ENCODE data around the gene CPEB4.

CPEB4 gene

DNA sequence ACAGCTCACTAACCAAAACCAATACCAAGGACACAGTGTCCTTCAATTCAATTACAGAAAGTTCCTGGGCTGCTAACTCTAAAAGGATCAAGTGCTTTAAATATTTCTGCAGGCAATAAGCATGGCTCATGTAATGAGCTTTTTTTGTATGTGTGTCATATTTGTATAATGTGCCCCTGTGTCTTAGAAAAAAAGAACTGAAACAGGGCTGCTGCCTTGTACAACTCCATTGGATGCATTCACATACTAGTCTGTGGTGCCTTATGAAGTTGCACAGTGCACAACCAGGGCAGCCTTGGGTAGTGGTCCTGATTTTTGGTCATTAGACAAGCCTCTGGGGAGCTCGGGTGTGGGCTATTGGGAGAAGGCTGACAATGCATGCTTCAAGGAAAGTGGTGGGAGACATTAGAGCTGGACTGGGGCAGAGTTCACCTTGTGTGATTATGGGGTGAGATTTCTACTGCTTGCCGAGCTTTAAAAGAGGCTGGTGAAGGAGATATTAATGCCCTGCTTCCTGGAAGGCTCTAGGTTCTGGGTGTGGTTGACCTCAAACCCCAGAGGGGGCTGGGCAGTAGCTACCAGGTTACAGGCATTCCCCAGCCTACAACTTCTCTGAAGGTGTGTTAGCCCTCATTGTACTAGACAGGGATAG is 3.6 kb upstream of the CPEB4 start:
- no peak for DNase-seq (ENCODE audit: low spot score)
- in situ Hi-C loops (cut with MboI; ENCODE audit: low sequenced_read_pairs, unreplicated experiment): no loop called here
- TF ChIP-seq, protein P1, sequence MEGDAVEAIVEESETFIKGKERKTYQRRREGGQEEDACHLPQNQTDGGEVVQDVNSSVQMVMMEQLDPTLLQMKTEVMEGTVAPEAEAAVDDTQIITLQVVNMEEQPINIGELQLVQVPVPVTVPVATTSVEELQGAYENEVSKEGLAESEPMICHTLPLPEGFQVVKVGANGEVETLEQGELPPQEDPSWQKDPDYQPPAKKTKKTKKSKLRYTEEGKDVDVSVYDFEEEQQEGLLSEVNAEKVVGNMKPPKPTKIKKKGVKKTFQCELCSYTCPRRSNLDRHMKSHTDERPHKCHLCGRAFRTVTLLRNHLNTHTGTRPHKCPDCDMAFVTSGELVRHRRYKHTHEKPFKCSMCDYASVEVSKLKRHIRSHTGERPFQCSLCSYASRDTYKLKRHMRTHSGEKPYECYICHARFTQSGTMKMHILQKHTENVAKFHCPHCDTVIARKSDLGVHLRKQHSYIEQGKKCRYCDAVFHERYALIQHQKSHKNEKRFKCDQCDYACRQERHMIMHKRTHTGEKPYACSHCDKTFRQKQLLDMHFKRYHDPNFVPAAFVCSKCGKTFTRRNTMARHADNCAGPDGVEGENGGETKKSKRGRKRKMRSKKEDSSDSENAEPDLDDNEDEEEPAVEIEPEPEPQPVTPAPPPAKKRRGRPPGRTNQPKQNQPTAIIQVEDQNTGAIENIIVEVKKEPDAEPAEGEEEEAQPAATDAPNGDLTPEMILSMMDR (IDR thresholded peaks at IDR 0.05; ENCODE audit: borderline replicate concordance, control extremely low read depth, extremely low read depth, insufficient read depth, missing control alignments): no peak

DNA sequence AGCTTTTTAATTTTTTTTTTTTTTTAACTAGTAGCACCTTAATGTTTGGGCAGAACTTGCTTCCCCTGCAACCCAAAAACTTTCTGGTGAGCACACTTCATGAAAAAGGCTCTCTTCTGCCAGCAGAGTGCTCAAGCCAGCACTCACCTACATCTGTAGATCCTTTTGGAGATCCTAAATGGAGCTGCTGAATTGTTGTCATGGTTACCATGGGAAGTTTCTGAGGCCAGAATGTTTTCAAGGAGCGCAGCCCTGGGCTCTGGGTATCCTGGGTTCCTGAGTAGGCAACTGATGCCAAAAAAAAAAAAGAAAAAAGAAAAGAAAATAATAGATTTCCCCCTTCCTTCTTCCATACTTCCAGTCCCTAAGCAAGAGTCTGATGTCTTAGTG is 3.1 kb upstream of the CPEB4 start:
- TF ChIP-seq, protein P1 (IDR thresholded peaks at IDR 0.05; ENCODE audit: borderline replicate concordance, control extremely low read depth, extremely low read depth, insufficient read depth, missing control alignments): no peak
- in situ Hi-C loops (cut with MboI; ENCODE audit: low sequenced_read_pairs, unreplicated experiment): no loop called here
- no peak for DNase-seq (ENCODE audit: low spot score)

DNA sequence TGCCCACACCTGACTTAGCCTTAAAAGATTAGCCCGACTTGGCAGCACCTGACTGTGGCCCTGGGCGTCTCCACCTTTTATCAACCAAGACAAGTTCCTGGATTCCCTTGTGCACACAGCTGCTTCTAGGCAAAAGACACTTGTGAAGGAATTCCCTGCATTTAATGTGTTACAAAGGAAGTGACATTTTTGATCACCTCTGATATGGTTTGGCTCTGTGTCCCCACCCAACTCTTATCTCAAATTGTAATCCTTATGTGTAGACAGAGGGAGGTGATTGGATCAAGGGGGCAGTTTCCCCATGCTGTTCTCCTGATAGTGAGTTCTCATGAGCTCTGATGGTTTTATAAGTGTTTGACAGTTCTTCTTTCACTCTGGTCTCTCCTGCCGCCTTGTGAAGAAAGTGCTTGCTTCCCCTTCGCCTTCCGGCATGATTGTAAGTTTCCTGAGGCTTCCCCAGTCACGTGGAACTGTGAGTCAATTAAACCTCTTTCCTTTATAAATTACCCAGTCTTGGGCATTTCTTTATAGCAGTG is 2.6 kb upstream of the CPEB4 start:
- TF ChIP-seq, protein P1 (IDR thresholded peaks at IDR 0.05; ENCODE audit: borderline replicate concordance, control extremely low read depth, extremely low read depth, insufficient read depth, missing control alignments): no peak
- no peak for DNase-seq (ENCODE audit: low spot score)
- in situ Hi-C loops (cut with MboI; ENCODE audit: low sequenced_read_pairs, unreplicated experiment): no loop called here

DNA sequence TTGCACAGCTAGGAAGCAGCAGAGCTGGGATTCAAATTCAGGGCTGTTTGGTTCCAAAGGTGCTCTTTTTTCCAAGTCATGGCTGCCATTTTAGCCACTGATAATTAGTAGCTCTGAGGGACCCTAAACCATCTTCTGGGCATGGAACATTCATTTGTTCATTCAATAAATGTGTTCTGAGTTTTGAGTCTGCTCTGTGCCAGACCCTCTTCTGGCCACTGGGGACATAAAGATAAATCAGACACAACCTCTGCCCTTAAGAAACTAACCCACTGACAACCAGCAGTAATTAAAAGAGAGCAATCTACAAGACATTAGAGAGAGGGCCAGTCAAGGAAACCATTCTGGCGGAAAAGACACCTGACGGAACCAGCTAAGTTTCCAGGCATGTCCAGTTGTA is 2.0 kb upstream of the CPEB4 start:
- no peak for DNase-seq (ENCODE audit: low spot score)
- TF ChIP-seq, protein P1 (IDR thresholded peaks at IDR 0.05; ENCODE audit: borderline replicate concordance, control extremely low read depth, extremely low read depth, insufficient read depth, missing control alignments): no peak
- in situ Hi-C loops (cut with MboI; ENCODE audit: low sequenced_read_pairs, unreplicated experiment): no loop called here

DNA sequence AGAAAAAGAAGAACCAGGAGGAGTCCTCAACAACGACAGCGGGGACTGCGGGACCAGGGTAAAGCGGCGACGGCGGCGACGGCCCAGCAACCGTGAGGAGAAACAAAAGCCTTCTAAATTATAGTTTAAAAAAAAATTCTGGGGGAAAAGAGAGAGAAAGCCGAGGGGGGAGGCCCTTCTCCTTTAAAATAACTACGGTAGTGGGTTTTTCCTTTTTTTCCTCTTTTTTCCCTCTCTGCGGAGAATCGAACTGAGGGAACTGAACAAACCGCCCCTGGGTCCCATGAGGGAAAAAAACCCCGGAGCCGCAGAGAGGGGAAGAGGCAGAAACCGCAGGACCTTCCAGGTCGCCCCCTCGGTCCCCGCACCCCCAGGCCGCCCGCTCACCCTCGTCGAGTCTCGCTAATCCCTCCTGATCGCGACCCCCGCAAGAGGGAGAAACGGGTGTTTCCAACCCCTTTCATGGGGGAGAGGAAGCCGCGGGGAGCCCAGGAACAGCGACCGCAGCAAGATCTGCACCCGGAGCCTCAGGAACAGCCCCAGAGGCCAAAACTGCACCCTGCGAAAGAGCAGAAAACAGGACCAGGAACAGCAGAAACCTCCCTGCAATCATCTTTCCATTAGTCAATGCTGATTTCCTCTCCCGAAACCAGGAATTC is 453 bp downstream of the CPEB4 start:
- in situ Hi-C loops (cut with MboI; ENCODE audit: low sequenced_read_pairs, unreplicated experiment): no loop called here
- TF ChIP-seq, protein P1 (IDR thresholded peaks at IDR 0.05; ENCODE audit: borderline replicate concordance, control extremely low read depth, extremely low read depth, insufficient read depth, missing control alignments): no peak
- no peak for DNase-seq (ENCODE audit: low spot score)

DNA sequence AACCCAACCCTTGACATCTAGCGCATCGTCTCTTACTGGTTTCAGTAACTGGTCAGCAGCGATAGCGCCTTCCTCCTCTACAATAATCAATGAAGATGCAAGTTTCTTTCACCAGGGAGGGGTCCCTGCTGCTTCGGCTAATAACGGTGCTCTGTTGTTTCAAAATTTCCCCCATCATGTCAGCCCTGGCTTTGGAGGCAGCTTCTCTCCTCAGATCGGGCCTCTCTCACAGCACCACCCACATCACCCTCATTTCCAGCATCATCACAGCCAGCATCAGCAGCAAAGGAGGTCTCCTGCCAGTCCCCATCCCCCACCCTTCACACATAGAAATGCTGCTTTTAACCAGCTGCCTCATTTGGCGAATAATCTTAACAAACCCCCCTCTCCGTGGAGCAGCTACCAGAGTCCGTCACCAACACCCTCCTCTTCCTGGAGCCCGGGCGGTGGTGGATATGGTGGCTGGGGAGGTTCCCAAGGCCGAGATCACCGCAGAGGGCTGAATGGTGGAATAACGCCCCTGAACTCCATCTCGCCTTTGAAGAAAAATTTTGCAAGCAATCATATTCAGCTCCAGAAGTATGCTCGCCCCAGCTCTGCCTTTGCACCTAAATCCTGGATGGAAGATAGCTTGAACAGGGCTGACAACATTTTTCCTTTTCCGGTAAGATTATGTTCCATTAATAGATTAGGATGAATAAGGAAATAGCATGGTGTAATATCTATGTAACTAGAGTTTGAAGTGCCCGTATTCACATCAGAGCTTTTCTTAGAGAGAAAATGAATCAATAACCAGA is 2.2 kb downstream of the CPEB4 start:
- TF ChIP-seq, protein P1 (IDR thresholded peaks at IDR 0.05; ENCODE audit: borderline replicate concordance, control extremely low read depth, extremely low read depth, insufficient read depth, missing control alignments): no peak
- in situ Hi-C loops (cut with MboI; ENCODE audit: low sequenced_read_pairs, unreplicated experiment): no loop called here
- no peak for DNase-seq (ENCODE audit: low spot score)

Data from GM13976 (cell line).